ENCODE results near the gene NOC2L.

Gene NOC2L

GRCh38 chr1:932776-933602, 26.1 kb downstream of the NOC2L start:
- H3K27ac ChIP-seq (ENCODE audit: low read length), result no peak overlapping the region
- peaks cover 13 to 37% of the 10 kb centered on the region in 2 donors for H3K27me3 ChIP-seq (ENCODE audit: control insufficient read depth in 1 of 2, insufficient read depth in 2 of 2, low read length in 2 of 2)
- H3K9me3 ChIP-seq (ENCODE audit: control insufficient read depth in 2 of 2, low read length in 2 of 2), result no peaks in the 10 kb centered on the region
- peaks cover 9% of the 10 kb centered on the region for H3K4me1 ChIP-seq (ENCODE audit: control insufficient read depth, insufficient read depth, low read length)
- no peak overlapping the region for H3K9ac ChIP-seq (ENCODE audit: low read length in 2 of 2)
- no peaks in the 10 kb centered on the region for H3K36me3 ChIP-seq (ENCODE audit: control insufficient read depth in 2 of 2, insufficient read depth in 2 of 2, low read length in 2 of 2)
- H3K4me3 ChIP-seq (ENCODE audit: low read length in 2 of 2), result no peak overlapping the region

GRCh38 chr1:932173-932510, 26.9 kb downstream of the NOC2L start:
- Histone ChIP-seq H3K27ac (ENCODE audit: low read length) (no peak overlapping the region), H3K27me3 (ENCODE audit: control insufficient read depth in 1 of 2, insufficient read depth in 2 of 2, low read length in 2 of 2) (peaks cover 15 to 40% of the 10 kb centered on the region in 2 donors), H3K9ac (ENCODE audit: low read length in 2 of 2) (no peak overlapping the region), H3K4me1 (ENCODE audit: control insufficient read depth, insufficient read depth, low read length) (peaks cover 13% of the 10 kb centered on the region), H3K9me3 (ENCODE audit: control insufficient read depth in 2 of 2, low read length in 2 of 2) (no peaks in the 10 kb centered on the region), H3K36me3 (ENCODE audit: control insufficient read depth in 2 of 2, insufficient read depth in 2 of 2, low read length in 2 of 2) (no peaks in the 10 kb centered on the region), H3K4me3 (ENCODE audit: low read length in 2 of 2) (no peak overlapping the region)

GRCh38 chr1:931380-932172, 27.5 kb downstream of the NOC2L start:
- H3K9me3 ChIP-seq (ENCODE audit: control insufficient read depth in 2 of 2, low read length in 2 of 2), result no peaks in the 10 kb centered on the region
- H3K9ac ChIP-seq (ENCODE audit: low read length in 2 of 2), result no peak overlapping the region
- no peak overlapping the region for H3K4me3 ChIP-seq (ENCODE audit: low read length in 2 of 2)
- no peaks in the 10 kb centered on the region for H3K36me3 ChIP-seq (ENCODE audit: control insufficient read depth in 2 of 2, insufficient read depth in 2 of 2, low read length in 2 of 2)
- peaks cover 15% of the 10 kb centered on the region for H3K4me1 ChIP-seq (ENCODE audit: control insufficient read depth, insufficient read depth, low read length)
- H3K27me3 ChIP-seq (ENCODE audit: control insufficient read depth in 1 of 2, insufficient read depth in 2 of 2, low read length in 2 of 2), result peaks cover 21 to 41% of the 10 kb centered on the region in 2 donors
- no peak overlapping the region for H3K27ac ChIP-seq (ENCODE audit: low read length)

GRCh38 chr1:930633-931138, 28.4 kb downstream of the NOC2L start:
- H3K27ac ChIP-seq (ENCODE audit: low read length), result no peak overlapping the region
- peaks cover 18% of the 10 kb centered on the region for H3K4me1 ChIP-seq (ENCODE audit: control insufficient read depth, insufficient read depth, low read length)
- no peak overlapping the region for H3K4me3 ChIP-seq (ENCODE audit: low read length in 2 of 2)
- H3K9ac ChIP-seq (ENCODE audit: low read length in 2 of 2), result no peak overlapping the region
- H3K9me3 ChIP-seq (ENCODE audit: control insufficient read depth in 2 of 2, low read length in 2 of 2), result no peaks in the 10 kb centered on the region
- H3K36me3 ChIP-seq (ENCODE audit: control insufficient read depth in 2 of 2, insufficient read depth in 2 of 2, low read length in 2 of 2), result no peaks in the 10 kb centered on the region
- peaks cover 30 to 44% of the 10 kb centered on the region in 2 donors for H3K27me3 ChIP-seq (ENCODE audit: control insufficient read depth in 1 of 2, insufficient read depth in 2 of 2, low read length in 2 of 2)

GRCh38 chr1:929712-930632, 29.1 kb downstream of the NOC2L start:
- no peak overlapping the region for H3K27ac ChIP-seq (ENCODE audit: low read length)
- no peaks in the 10 kb centered on the region for H3K9me3 ChIP-seq (ENCODE audit: control insufficient read depth in 2 of 2, low read length in 2 of 2)
- H3K27me3 ChIP-seq (ENCODE audit: control insufficient read depth in 1 of 2, insufficient read depth in 2 of 2, low read length in 2 of 2), result peaks cover 24 to 43% of the 10 kb centered on the region in 2 donors
- no peaks in the 10 kb centered on the region for H3K36me3 ChIP-seq (ENCODE audit: control insufficient read depth in 2 of 2, insufficient read depth in 2 of 2, low read length in 2 of 2)
- peaks cover 17% of the 10 kb centered on the region for H3K4me1 ChIP-seq (ENCODE audit: control insufficient read depth, insufficient read depth, low read length)
- H3K9ac ChIP-seq (ENCODE audit: low read length in 2 of 2), result no peak overlapping the region
- no peak overlapping the region for H3K4me3 ChIP-seq (ENCODE audit: low read length in 2 of 2)

GRCh38 chr1:928825-929661, 30.0 kb downstream of the NOC2L start:
- H3K27me3 ChIP-seq (ENCODE audit: control insufficient read depth in 1 of 2, insufficient read depth in 2 of 2, low read length in 2 of 2), result peaks cover 24 to 47% of the 10 kb centered on the region in 2 donors
- H3K4me1 ChIP-seq (ENCODE audit: control insufficient read depth, insufficient read depth, low read length), result peaks cover 27% of the 10 kb centered on the region
- H3K9me3 ChIP-seq (ENCODE audit: control insufficient read depth in 2 of 2, low read length in 2 of 2), result no peaks in the 10 kb centered on the region
- no peak overlapping the region for H3K4me3 ChIP-seq (ENCODE audit: low read length in 2 of 2)
- no peaks in the 10 kb centered on the region for H3K36me3 ChIP-seq (ENCODE audit: control insufficient read depth in 2 of 2, insufficient read depth in 2 of 2, low read length in 2 of 2)
- H3K9ac ChIP-seq (ENCODE audit: low read length in 2 of 2), result no peak overlapping the region
- H3K27ac ChIP-seq (ENCODE audit: low read length), result no peak overlapping the region

- no peaks in the 10 kb centered on the region for H3K9me3 ChIP-seq (ENCODE audit: control insufficient read depth in 2 of 2, low read length in 2 of 2)
- peaks cover 36% of the 10 kb centered on the region for H3K4me1 ChIP-seq (ENCODE audit: control insufficient read depth, insufficient read depth, low read length)
- H3K36me3 ChIP-seq (ENCODE audit: control insufficient read depth in 2 of 2, insufficient read depth in 2 of 2, low read length in 2 of 2), result no peaks in the 10 kb centered on the region
- no peak overlapping the region for H3K9ac ChIP-seq (ENCODE audit: low read length in 2 of 2)
- no peak overlapping the region for H3K4me3 ChIP-seq (ENCODE audit: low read length in 2 of 2)
- H3K27ac ChIP-seq (ENCODE audit: low read length), result no peak overlapping the region
- H3K27me3 ChIP-seq (ENCODE audit: control insufficient read depth in 1 of 2, insufficient read depth in 2 of 2, low read length in 2 of 2), result peaks cover 28 to 47% of the 10 kb centered on the region in 2 donors
Observed at GRCh38 chr1:927748-928147, 31.3 kb downstream of the NOC2L start.

- H3K9ac ChIP-seq (ENCODE audit: low read length in 2 of 2), result no peak overlapping the region
- no peak overlapping the region for H3K27ac ChIP-seq (ENCODE audit: low read length)
- no peaks in the 10 kb centered on the region for H3K36me3 ChIP-seq (ENCODE audit: control insufficient read depth in 2 of 2, insufficient read depth in 2 of 2, low read length in 2 of 2)
- H3K27me3 ChIP-seq (ENCODE audit: control insufficient read depth in 1 of 2, insufficient read depth in 2 of 2, low read length in 2 of 2), result peaks cover 29 to 48% of the 10 kb centered on the region in 2 donors
- no peaks in the 10 kb centered on the region for H3K9me3 ChIP-seq (ENCODE audit: control insufficient read depth in 2 of 2, low read length in 2 of 2)
- H3K4me3 ChIP-seq (ENCODE audit: low read length in 2 of 2), result no peak overlapping the region
- H3K4me1 ChIP-seq (ENCODE audit: control insufficient read depth, insufficient read depth, low read length), result peaks cover 41% of the 10 kb centered on the region
Observed at GRCh38 chr1:927234-927633, 31.8 kb downstream of the NOC2L start.

- no peak overlapping the region for H3K27ac ChIP-seq (ENCODE audit: low read length)
- H3K4me1 ChIP-seq (ENCODE audit: control insufficient read depth, insufficient read depth, low read length), result peaks cover 51% of the 10 kb centered on the region
- no peaks in the 10 kb centered on the region for H3K36me3 ChIP-seq (ENCODE audit: control insufficient read depth in 2 of 2, insufficient read depth in 2 of 2, low read length in 2 of 2)
- H3K9me3 ChIP-seq (ENCODE audit: control insufficient read depth in 2 of 2, low read length in 2 of 2), result no peaks in the 10 kb centered on the region
- peaks cover 37 to 43% of the 10 kb centered on the region in 2 donors for H3K27me3 ChIP-seq (ENCODE audit: control insufficient read depth in 1 of 2, insufficient read depth in 2 of 2, low read length in 2 of 2)
- no peak overlapping the region for H3K9ac ChIP-seq (ENCODE audit: low read length in 2 of 2)
- peak overlapping the region in 1 of 2 donors; percentile 72 for H3K4me3 ChIP-seq (ENCODE audit: low read length in 2 of 2)
Observed at GRCh38 chr1:925561-926421, 33.3 kb downstream of the NOC2L start.
